HL-60 (cell line): ENCODE measurements around the gene TRIB2.

ENCODE experiments used
- CTCF ChIP-seq: IDR thresholded peaks from one replicate; pipeline ENCODE4 v1.5.1; 2011; ENCODE audit warnings: low read length, control low read depth, inconsistent platforms; ENCODE audit not compliant: insufficient read depth
- GABPA ChIP-seq: IDR thresholded peaks from 2 replicates; pipeline ENCODE4 v1.6.1; 2012; ENCODE audit warnings: low read depth
- POLR2AphosphoS5 ChIP-seq: IDR thresholded peaks from 2 replicates; pipeline ENCODE4 v1.6.1; 2012; ENCODE audit warnings: low read depth
- REST ChIP-seq: IDR thresholded peaks from 2 replicates; pipeline ENCODE4 v1.6.1; 2012; ENCODE audit warnings: low read depth; ENCODE audit not compliant: insufficient replicate concordance

GRCh38 chr2:12705230-12705629, 11.5 kb upstream of the TRIB2 start:
- TF ChIP-seq CTCF (no peak), POLR2AphosphoS5 (no peak), REST (no peak), GABPA (no peak)
